Stimulated activated CD4-positive, alpha-beta T cell treated with anti-CD3 and anti-CD28 coated beads, Interleukin-4, amount 100 ng/mL, for 24 hours (primary cell): ENCODE results near the gene PPP1R3C.

ENCODE experiments used
- DNase-seq: peaks from one replicate; pipeline ENCODE4 v3.0.0-alpha.2; 2020

The PPP1R3C gene

DNA sequence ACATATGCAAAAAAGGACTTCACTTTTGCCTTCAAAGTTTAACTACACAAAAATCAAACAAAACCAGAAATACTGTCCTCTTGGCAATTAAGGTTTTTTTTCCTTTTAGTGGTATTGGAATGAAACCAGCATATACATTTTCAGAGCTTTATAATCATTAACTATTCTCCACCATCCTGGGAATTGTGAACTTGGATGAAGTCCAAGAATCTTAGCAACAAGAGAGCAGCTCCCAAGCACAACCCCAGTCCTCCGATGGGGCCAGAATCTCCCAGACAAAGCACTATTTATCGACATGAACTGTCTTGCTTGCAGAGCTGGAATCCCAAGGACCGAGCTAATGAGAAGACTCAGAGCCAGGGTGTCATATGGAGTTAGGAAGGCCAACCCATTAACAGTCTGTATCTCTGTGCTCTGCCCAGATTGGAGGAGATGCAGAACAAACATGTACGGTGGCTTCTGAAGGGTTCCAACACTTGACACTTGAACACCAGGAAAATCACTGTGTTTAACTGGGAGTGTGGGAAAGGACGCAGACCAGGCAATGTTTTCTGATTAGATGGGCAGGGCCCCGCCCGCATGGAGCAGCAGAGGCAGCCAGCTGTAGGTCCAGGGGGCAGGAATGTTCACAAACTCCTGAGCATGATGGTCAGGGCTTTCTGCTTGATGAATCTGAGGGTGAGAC lies 35.5 kb downstream of the PPP1R3C start:
- DNase-seq = no peak

DNA sequence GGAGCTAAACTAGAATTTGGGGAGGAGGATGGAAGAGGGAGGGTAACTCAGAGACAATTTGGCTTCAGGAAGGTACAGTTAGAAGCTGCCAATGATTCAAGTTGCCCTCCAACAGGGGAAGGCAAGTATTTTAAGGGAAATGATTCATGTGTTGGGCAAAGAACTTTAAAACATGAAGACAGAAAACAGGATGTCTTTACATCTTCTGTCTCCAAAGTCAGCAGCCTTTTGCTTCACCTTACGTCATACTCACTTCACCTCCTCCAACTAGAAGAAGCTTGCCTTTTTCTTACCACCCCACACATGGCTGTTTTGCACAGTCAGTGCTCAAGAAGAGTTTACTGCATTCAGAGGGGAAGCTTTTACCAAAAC lies 36.1 kb downstream of the PPP1R3C start:
- DNase-seq = no peak

DNA sequence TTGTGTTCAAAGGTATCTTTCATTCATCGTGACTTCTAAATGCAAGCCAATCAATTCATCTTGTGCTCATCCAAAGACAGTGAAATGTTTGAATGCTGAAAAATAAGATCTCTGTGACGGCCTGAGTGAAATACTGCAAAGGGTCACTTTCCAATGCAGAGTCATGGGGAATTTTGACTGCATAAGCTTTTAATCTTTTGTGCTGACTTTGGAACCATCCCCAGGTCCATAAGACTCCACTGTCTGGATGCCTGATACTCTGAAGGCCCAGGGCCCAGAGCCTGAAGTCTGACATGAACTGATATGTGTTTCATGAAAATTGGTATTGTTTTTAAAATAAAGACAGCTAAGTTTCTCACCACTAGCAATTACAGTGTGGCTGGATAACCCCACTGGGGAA lies 39.0 kb downstream of the PPP1R3C start:
- no peak for DNase-seq

DNA sequence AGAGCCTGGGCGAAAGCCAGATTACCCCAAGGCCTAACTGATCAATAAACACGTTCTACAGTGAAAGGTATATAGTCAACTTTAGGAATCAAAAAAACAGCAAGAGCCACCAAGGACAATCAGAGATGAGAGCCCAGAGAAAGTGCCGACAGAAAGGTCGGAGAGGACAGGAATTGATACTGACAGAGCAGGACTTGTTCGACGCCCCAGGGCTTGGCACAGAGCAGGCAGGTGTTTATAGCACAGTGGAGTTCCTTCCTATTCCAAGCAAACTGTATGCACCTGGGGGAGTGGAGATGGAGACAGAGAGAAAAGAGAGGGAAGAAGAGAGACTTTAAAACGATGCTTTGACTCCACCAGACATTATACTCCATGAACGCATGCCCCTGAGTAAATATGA lies 39.5 kb downstream of the PPP1R3C start:
- no peak for DNase-seq

DNA sequence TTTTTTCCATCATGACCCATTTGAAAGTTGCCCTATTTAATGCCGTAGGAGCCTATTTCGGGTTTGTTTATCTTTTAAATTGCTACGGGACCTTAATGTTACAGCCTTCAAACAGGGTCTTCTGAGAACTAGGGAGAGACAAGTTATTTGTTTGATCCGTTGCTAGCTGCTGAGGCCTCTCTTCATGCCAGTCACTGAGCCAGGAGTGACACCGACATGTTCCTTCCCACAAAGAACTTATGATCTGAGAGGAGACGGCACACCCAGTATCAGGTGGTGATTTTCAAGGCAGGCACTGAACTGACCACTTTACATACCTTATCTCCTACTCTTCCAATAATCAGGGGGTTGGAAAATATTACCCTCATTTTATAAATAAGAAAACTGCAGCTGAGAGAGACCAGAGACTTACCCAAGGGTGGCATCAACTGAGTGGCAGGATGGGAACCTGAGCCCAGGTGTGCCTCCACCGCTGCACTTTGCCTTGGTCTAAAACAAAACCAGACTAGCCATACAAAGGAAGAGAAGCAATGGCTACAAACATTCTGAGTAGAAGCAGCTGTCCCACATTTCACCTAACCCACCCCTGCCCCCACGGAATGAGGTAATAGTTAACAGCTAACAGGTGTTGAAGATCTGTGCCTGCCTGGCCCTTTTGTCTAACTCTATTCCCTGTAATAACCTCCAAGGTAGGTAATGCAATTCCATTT lies 40.5 kb downstream of the PPP1R3C start:
- DNase-seq = no peak

DNA sequence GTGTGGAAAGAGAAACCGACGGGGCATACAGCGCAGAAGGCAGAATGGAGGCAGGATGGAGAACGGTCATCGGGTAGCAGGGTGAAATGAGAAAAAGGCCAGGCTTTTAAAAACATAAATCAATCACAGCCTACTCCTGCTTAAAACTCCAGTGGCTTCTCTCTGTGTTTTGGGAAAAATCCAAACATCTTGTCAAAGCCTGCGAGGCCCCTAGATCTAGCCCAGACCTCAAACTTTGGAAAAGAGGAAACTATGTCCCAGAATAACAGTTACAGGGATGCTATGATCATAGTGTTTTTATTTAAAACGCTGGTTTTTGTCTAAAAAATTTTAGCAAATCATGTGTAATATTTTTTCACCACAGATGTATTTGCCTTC lies 41.1 kb downstream of the PPP1R3C start:
- no peak for DNase-seq

DNA sequence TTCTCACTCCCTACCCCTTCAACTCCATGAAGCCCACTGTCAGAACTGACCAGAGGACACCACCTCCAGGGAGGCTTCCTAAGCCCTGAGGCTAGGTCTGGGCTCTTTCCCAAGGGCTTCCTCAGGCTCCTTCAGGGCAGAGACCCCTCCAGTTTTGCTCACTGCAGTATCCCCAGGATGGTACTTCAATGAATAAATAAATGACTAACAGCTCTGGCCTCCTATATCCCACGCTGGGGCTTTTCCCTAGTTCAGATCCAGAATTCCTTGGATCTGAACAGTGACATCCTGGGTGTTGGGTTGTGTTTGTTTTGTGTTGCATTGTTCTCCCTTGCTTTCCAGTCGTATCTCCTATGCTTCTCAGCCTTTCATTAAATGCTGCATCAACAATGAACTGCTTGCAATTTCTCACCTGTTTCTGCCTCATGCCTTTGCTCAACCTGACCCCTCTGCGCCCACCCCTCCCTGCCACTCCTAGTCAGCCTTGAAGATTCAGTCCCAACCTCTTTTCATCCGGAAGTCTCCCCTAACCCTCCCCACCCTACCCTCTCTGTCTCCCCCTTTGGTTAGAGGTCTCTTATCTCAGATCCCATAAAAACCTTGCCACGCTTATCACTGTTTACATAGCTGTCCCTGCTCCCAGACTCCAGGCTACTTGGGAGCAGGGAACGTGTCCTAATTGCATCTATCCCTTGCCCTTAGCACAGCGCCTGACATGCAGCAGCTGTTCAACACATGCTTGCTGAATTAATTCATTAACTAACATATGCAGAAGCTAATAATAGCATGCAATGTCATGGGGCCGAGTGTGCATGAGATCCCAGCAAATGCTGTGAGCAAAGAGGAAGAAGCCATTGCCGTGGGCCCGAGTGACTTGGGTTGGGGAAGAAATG lies 41.7 kb downstream of the PPP1R3C start:
- no peak for DNase-seq

DNA sequence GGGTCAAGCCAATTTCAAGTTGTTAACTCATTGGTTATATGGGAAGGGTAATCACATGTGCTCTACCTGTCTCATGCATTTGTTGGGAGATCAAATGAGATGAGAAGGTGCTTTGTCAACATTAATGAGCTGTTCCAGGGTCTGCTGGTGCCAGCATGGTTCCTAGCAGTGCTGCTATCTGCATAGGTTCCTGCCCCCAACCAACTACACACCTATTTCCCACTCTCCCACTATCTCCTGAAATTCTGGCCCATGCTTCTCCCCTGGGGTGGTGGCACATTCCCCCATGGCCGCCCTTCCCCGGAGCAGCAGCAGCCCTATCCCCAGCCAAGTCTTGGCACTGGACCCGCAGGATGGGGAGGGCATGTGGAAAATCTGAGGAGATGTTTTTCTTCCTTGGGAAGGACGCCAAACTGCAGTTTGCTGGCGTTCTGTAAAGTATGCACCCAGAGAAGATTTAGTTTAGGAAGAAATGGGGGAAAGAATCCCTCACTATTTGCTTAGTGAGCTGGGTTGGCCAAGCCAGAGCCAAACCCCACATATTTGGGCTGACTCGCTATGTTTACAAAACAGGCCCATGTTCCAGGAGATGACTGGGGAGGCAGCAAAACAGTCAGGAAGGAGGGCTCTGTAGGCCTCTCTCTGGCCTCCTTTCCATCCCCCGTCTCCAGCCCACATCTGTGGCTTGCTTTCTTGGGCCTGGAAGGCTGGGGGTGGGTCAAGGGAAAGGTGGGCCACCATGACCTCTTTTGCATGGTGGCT lies 42.5 kb downstream of the PPP1R3C start:
- no peak for DNase-seq

DNA sequence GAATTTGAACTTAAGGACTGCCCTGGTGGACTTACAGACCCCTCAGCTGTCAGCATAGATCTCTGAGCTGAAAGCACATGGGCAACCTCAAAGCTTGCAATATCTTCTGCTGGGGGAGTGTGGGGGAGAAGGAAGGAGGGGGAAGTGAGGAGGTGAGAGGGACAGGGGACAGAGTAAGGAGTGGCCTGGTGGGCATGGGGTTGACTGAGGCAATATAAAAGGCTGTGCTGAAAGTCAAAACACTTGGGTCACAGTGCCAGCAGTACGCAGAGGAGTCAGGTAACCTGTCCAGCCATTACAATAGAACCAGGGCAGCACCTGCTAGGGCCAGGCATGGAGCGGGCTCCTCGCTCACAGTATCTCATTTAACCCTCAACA lies 43.2 kb downstream of the PPP1R3C start:
- no peak for DNase-seq

DNA sequence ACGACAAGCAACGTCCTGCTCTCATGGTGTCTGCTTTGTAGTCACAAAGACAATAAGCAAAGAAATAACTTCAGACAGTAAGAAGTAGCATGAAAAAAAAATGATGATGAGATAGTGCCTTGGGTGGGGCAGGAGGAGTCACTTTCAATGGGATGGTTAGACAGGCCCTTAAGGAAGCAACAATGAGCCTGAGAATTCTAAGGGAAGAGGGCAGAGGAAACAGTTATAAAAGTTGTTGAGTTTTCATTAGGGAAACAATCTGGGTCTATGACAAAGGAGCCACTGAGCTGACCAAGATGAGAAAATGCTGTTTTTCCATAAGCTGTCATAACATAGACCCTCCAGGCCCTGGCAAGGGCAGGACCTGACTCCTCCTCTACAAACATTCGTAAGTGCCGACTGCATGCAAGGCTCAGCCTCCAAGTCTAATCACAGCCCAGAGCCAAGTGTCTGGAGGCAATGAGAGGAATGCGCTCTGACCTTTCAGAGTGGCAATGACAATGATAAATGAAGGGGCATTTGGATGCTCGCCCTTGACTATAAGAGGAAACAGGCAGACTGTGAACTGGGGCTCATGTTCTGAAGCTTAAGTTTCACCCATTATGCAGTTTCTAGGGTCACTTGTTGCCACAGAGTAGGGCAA lies 43.7 kb downstream of the PPP1R3C start:
- DNase-seq = no peak

DNA sequence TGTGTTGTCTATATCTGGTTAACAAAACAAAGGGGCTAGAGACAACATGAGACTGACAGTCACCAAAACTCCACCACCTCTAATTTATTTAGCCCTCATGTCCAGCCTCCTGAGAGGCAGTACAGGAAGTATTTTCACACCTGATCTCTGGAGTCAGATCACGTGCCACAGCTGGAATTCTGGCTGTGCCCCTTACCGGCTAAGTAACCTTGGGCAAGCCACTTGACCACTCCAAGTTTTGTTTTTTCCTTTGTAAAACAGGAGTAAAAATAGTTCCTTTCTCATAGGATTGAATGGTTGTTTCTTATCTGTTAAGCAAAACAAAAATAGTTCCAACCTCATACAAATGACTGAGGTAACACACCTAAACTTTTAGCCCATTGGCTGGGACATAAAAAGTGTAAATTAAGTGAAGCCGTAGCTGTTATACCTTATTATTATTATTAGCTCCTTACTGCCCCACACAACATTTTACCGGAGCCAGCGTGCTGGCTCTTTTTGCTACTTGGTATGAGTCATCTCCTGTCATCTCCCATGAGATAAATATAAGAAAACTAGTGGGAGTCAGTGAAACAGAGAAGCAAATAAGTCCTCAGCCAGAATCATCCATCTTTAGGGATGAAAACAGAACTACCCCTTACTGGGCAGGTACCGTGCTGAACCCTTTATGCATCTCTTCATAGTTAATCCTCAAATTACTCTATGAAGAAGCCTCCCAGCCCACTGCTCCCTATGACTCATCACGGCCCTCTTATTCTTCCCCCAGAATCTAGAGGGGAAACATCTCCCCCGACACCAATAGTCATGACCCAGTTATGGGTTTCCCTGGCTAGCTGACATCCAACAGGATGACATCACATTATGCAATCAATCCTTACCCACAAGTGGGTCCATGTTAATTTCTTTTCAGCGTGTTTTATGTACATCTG lies 44.9 kb downstream of the PPP1R3C start:
- DNase-seq = no peak

DNA sequence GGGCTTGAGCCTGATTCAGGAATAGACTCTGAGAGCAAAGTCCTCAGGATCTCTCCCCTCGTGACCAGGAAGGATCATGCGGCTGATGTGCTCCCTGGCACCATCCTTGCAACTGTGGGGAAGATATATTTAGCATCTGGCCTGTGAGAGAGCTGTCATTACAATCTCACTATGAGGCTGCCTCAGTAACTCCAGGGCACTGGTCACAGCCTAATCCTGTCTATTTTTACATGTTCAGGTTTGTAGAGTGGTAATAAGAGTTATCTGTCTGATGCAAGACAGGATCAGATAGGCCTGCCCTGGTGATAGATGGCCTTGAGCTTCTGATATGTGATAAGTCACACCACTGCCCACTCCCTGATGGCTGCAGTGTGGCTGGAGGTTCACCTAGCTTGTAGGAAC lies 50.7 kb downstream of the PPP1R3C start:
- DNase-seq = no peak

DNA sequence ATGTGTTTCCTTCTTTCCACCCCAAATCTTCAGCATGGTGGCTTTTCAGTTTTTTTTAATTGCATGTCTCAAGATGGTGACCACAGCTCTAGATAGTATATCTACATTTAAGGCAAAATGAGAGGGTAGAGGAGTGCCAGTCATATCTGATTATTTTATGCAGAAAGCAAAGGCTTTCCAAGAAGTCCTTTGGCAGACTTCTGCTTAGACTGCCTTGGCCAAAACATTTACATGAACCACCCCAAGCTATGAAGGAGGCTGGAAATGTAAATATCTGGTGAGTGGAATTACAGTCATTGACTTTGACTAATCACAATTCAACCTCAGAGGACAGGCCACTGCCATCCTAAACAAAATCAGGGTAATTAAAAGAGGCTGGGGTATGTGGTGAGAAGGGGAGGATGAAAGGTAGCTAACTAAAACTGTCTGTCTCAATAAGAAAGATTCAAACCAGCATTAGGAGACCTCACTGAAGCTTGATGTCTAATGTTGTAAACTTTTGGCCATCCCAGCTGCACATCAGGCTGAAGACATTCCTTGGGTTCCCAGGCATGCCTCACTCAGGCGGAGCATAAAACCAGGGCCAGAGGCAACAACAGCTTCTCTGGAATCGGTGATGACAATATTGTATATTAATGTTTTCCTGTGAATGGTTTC lies 53.4 kb downstream of the PPP1R3C start:
- no peak for DNase-seq
